Activated T-cell treated with anti-CD3 and anti-CD28 coated beads, Interleukin-2, amount 50 U/mL, for 1 hour (primary cell): Measurements from ENCODE around the gene CFD.
A peak's percentile ranks its signal among the peaks of the same experiment; 100 is the strongest.

ENCODE experiments used
- DNase-seq: peaks from one replicate; pipeline ENCODE4 v3.0.0-alpha.2; 2020

Gene CFD

DNA sequence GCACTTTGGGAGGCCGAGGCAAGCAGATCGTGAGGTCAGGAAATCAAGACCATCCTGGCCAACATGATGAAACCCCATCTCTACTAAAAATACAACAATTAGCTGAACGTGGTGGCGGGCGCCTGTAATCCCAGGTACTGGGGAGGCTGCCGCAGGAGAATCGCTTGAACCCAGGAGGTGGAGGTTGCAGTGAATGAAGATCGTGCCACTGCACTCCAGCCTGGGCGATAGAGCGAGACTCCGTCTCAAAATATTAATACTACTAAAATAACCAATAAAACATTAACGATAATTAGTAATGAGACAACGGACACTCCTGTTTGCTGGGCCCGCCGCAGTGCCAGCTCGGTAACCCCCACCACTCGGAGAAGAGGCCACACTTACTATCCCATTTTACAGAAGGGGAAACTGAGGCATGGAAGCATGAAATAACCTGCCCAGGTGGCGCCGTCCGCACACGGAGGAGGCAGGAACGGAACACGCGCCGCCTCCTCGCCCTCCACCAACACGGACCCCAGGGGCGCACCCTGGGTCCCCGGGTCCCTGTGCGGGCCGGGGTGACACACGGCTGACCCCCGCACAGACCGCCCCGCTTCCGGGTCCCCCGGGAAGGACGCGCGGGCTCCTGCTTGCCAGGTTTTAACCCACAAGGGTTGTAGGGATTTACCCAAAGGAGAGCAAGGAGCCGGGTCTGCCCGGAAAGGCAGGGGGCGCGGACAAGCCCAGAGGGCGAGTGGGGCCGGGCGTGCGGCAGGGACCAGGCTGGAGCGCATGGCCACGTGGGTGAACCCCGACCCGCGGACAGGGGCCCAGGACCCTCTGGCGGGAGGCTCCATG lies 52.0 kb downstream of the CFD start:
- DNase-seq, result peak; percentile 45

DNA sequence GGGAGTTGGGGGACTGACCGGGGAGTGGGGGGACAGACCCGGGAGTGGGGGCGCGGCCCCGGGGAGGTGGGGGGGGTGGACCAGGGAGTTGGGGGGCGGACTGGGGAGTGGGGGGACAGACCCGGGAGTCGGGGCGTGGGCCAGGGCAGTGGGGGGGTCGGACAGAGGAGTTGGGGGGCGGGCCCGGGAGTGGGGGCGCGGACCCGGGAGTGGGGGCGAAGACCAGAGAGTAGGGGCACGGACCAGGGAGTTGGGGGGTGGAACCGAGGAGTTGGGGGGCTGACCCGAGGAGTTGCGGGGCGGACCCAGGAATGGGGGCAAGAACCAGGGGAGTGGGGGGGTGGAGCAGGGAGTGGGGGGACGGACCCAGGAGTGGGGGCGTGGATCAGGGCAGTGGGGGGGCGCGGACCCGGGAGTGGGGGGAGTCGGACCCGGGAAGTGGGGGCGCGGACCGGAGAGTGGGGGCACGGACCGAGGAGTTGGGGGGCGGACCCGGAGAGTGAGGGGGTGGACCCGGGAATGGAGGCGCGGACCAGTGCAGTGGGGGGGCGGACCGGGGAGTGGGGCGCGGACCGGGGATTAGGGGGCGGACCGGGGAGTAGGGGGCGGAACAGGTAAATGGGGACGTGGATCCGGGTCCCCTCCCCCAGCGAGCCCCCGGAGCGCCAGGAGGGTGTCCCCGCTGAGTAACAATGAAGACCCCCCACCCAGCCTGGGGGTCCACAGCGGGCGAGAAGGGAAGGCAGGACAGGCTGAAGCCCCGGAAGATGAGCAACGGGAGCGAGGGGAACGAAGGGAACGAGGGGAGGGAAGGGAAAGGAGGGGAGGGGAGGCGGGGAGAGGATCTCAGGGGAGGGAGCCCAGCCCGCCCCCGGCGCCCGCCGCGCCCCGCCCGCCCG lies 53.0 kb downstream of the CFD start:
- DNase-seq, result no peak
